Activated gamma-delta T cell (primary cell): ENCODE data around the gene TAF10.

Source experiments
- DNase-seq: peaks from one replicate; lab custom pipeline; 2025; lab: John Stamatoyannopoulos, UW

Gene TAF10

GRCh38 chr11:6608726-6609501 lies 3.1 kb downstream of the TAF10 start:
- DNase-seq, result no peak

- DNase-seq, result no peak
These were observed 4.0 kb downstream of the TAF10 start for GRCh38 chr11:6608011-6608410.

- DNase-seq, result no peak
These were observed 4.7 kb downstream of the TAF10 start for GRCh38 chr11:6607190-6607795.

- no peak for DNase-seq
These were observed 5.4 kb downstream of the TAF10 start for GRCh38 chr11:6606471-6607189.

- DNase-seq, result no peak
These were observed 7.2 kb downstream of the TAF10 start for GRCh38 chr11:6604790-6605189.

- DNase-seq, result no peak
These were observed 7.9 kb downstream of the TAF10 start for GRCh38 chr11:6604081-6604626.

- peak; percentile 78 for DNase-seq
These were observed 8.5 kb downstream of the TAF10 start, which contains the start of the genes ILK and RRP8 for GRCh38 chr11:6603287-6604080. TSS of gene ILK (plus strand) at chr11:6603774. CDS start at chr11:6604272, 498 bp downstream. TSS of gene RRP8 (minus strand) at chr11:6603616. CDS start at chr11:6603502, 114 bp downstream.

GRCh38 chr11:6602096-6602940 lies 9.7 kb downstream of the TAF10 start:
- no peak for DNase-seq

- no peak for DNase-seq
These were observed 11.0 kb downstream of the TAF10 start for GRCh38 chr11:6601041-6601461.

- DNase-seq, result no peak
These were observed 12.1 kb downstream of the TAF10 start for GRCh38 chr11:6599881-6600390.

GRCh38 chr11:6599449-6599848 lies 12.6 kb downstream of the TAF10 start:
- no peak for DNase-seq

- DNase-seq, result no peak
These were observed 13.5 kb downstream of the TAF10 start for GRCh38 chr11:6598555-6598954.

GRCh38 chr11:6596239-6596877 lies 15.7 kb downstream of the TAF10 start:
- no peak for DNase-seq

GRCh38 chr11:6594142-6594768 lies 17.8 kb downstream of the TAF10 start:
- no peak for DNase-seq

- no peak for DNase-seq
These were observed 24.0 kb downstream of the TAF10 start for GRCh38 chr11:6588018-6588417.

GRCh38 chr11:6587360-6587953 lies 24.6 kb downstream of the TAF10 start:
- DNase-seq, result no peak

GRCh38 chr11:6586434-6587359 lies 25.3 kb downstream of the TAF10 start:
- no peak for DNase-seq

- DNase-seq, result no peak
These were observed 27.5 kb downstream of the TAF10 start for GRCh38 chr11:6584528-6584927.
